ENCODE results near the gene USP49. TPM values are rescaled to one million over a fixed set of nuclear protein-coding genes. Genes with fewer than 3 reads are reported as not detected.
A peak's percentile ranks its signal among the peaks of the same experiment; 100 is the strongest.

Gene USP49
- total RNA-seq, 2 donors from 2014 or later: 8.2 to 15.3 TPM

DNA sequence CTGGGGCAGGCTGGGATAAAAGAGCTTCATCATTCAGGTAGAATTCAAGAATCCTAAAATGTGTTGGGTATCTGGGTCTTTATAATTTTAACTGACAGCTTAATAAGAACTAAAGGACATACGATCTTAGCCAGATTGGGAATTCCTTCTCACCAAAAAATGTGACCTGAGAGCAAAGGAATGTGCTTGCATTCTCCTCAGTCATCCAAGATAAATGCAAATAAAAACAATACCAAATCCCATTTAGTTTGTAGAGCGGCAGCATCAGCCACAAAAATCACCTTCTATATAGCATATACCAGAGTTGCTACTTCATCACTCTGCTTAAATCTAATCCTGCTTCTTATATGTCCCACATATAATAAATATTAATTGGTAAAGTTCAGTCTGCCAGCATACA is 16.9 kb downstream of the USP49 start:
- Mint-ChIP-seq H3K36me3 (no peaks in the 10 kb centered on the region), H3K27me3 (no peaks in the 10 kb centered on the region), H3K9me3 (no peaks in the 10 kb centered on the region), H3K27ac (no peak overlapping the region), H3K4me3 (no peak overlapping the region), H3K4me1 (ENCODE audit: low read depth in 2 of 2) (peaks cover 4% of the 10 kb centered on the region in 2 donors)
- no peak for DNase-seq (ENCODE audit: low spot score)
- no peak for ATAC-seq

DNA sequence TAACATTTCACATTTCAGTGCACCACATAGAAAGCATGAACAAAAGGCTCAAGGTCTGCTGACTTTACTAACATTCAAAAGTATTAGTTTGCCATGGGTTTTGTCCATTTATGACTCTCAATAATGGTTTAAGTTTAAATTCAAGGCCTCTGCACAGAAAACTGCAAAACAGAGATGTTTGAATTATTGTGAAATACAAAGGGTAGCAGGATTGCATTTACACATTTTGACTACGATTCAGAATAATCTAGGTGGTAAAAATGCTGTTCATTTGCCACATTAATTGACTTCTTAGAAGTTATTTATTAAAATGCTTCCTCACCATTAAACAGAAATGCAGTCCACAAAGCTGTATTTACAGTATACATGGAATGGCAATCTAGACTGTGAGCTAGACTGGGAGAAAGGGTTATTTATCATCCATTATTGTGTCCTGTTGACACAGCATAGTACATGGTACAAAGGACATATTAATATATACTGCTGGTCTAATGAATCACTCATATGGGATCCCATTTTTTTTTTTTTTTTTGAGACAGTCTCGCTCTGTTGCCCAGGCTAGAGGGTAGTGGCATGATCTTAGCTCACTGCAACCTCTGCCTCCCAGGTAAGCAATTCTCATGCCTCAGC is 18.0 kb downstream of the USP49 start:
- H3K9me3 Mint-ChIP-seq: no peaks in the 10 kb centered on the region
- ATAC-seq (no peak), DNase-seq (ENCODE audit: low spot score) (no peak)
- no peaks in the 10 kb centered on the region for H3K36me3 Mint-ChIP-seq
- H3K27me3 Mint-ChIP-seq: no peaks in the 10 kb centered on the region
- H3K4me1 Mint-ChIP-seq (ENCODE audit: low read depth in 2 of 2): peaks cover 4% of the 10 kb centered on the region in 2 donors
- H3K4me3 Mint-ChIP-seq: no peak overlapping the region
- H3K27ac Mint-ChIP-seq: no peak overlapping the region

DNA sequence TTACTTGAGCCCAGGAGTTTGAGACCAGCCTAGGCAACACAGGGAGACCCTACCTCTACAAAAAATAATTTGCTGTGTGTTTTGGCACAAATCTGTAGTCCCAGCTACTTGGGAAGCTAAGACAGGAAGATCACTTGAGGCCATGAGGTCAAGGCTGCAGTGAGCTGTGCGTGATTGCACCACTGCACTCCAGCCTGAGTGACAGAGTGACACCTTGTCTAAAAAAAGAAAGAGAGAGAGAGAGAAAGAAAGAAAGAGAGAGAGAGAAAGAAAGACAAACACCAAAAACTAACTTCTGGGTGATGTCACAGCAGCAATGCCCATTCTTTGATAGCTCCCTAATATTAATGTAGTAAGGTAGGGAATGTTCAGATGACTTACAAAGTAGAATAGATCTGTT is 20.4 kb downstream of the USP49 start:
- Mint-ChIP-seq H3K4me3 (no peak overlapping the region), H3K27ac (no peak overlapping the region), H3K36me3 (no peaks in the 10 kb centered on the region), H3K9me3 (no peaks in the 10 kb centered on the region), H3K4me1 (ENCODE audit: low read depth in 2 of 2) (peaks cover 4% of the 10 kb centered on the region in 2 donors), H3K27me3 (no peaks in the 10 kb centered on the region)
- DNase-seq (ENCODE audit: low spot score) (no peak), ATAC-seq (no peak)

DNA sequence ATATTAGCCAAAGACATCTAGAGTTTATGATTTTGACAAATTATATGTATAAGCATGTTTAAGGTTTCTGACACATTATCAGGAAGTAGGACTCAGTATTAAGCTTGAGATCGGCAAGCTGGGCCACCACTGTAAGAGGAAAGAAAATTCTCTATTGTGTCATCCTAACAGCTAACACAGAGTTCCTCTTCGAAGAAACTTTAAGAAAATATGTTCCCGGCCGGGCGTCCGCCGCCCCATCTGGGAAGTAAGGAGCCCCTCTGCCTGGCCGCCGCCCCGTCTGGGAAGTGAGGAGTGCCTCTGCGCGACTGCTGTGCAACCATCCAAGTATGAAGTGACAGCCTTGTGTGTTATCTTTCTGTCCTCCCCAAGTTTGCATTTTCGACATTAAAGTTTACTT is 23.0 kb downstream of the USP49 start:
- DNase-seq (ENCODE audit: low spot score) (no peak), ATAC-seq (no peak)
- H3K9me3 Mint-ChIP-seq: no peaks in the 10 kb centered on the region
- H3K4me1 Mint-ChIP-seq (ENCODE audit: low read depth in 2 of 2): peaks cover 4% of the 10 kb centered on the region in 2 donors
- H3K4me3 Mint-ChIP-seq: no peak overlapping the region
- no peak overlapping the region for H3K27ac Mint-ChIP-seq
- H3K27me3 Mint-ChIP-seq: no peaks in the 10 kb centered on the region
- no peaks in the 10 kb centered on the region for H3K36me3 Mint-ChIP-seq

DNA sequence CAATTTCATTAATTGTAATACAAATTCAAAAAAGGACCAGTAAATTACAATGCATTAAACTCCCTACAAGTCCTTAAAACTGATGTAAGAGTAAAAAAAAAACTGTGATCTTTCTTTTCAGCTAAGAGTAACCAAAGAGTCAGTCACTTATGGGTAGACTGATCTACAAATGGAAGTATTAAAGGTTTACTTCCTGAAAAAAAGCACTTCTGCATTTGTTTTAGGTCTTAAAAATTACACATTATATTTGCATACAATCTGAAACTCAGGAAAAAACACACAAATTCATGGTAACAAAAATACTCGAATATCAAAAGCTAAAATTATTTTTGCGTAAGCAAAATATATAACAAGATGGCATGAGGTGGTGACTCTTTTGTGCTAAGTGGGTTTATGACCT is 23.5 kb downstream of the USP49 start:
- no peaks in the 10 kb centered on the region for H3K27me3 Mint-ChIP-seq
- H3K9me3 Mint-ChIP-seq: no peaks in the 10 kb centered on the region
- no peak for DNase-seq (ENCODE audit: low spot score)
- no peak overlapping the region for H3K27ac Mint-ChIP-seq
- peaks cover 4% of the 10 kb centered on the region in 2 donors for H3K4me1 Mint-ChIP-seq (ENCODE audit: low read depth in 2 of 2)
- no peaks in the 10 kb centered on the region for H3K36me3 Mint-ChIP-seq
- no peak overlapping the region for H3K4me3 Mint-ChIP-seq
- no peak for ATAC-seq

DNA sequence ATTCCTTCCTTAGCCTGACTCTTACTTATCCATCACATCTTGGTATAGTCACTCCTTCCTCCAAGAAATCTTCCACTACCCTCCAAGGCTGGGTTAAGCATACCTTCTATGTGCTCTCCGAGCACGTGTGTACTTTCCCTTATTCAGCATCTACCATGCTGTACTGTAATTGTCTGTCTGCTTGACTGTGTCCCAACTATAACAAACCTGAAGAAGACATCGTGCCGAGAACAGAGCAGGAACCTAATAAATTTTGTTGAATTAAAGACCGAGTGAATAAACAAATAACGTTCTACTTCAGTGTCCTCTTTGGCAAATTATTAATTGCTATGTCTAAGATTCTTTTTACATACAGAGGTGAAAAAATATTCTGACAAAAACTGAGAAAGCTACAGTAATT is 35.8 kb downstream of the USP49 start:
- no peak for DNase-seq (ENCODE audit: low spot score)
- H3K9me3 Mint-ChIP-seq: no peaks in the 10 kb centered on the region
- H3K27me3 Mint-ChIP-seq: no peaks in the 10 kb centered on the region
- H3K27ac Mint-ChIP-seq: no peak overlapping the region
- no peaks in the 10 kb centered on the region for H3K36me3 Mint-ChIP-seq
- no peaks in the 10 kb centered on the region for H3K4me1 Mint-ChIP-seq (ENCODE audit: low read depth in 2 of 2)
- H3K4me3 Mint-ChIP-seq: no peak overlapping the region
- ATAC-seq: no peak

DNA sequence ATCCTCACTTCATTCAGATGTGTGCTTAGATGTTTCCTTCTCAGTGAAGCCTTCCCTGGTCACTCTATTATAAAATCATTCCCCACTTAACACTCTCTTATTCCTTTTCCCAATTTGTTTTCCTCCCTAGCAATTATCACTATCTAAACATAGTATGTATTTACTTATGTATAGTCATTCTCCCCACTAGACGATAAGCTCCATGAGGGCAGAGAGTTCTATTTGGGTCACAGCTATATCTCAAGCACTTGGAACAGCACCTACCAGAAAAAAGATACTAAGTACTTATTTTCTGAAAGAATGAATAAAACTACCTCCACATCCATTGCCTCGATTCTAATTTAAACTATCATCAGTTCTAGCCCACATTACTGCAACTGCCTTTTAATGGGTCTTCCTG is 36.5 kb downstream of the USP49 start:
- Mint-ChIP-seq H3K4me1 (ENCODE audit: low read depth in 2 of 2) (no peaks in the 10 kb centered on the region), H3K27me3 (no peaks in the 10 kb centered on the region), H3K4me3 (no peak overlapping the region), H3K9me3 (no peaks in the 10 kb centered on the region), H3K36me3 (no peaks in the 10 kb centered on the region), H3K27ac (no peak overlapping the region)
- DNase-seq (ENCODE audit: low spot score) (no peak), ATAC-seq (no peak)

DNA sequence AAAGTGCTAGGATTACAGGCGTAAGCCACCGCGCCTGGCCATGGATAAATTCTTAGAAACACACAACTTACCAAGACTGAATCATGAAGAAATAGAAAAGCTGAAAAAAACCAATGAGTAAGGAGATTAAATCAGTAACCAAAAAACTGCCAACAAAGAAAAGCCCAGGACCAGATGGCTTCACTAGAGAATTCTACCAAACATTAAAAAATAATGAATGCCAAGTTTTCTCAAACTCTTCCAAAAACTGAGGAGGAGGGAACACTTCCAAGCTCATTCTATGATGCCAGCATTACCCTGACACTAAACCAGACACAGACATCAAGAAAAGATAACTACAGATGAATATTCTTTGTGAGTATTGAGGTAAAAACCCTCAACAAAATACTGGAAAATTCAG is 44.3 kb downstream of the USP49 start:
- DNase-seq (ENCODE audit: low spot score): no peak
- H3K36me3 Mint-ChIP-seq: no peaks in the 10 kb centered on the region
- H3K4me3 Mint-ChIP-seq: no peak overlapping the region
- H3K9me3 Mint-ChIP-seq: no peaks in the 10 kb centered on the region
- ATAC-seq: no peak
- H3K4me1 Mint-ChIP-seq (ENCODE audit: low read depth in 2 of 2): peaks cover 9% of the 10 kb centered on the region in 2 donors
- H3K27me3 Mint-ChIP-seq: no peaks in the 10 kb centered on the region
- no peak overlapping the region for H3K27ac Mint-ChIP-seq

DNA sequence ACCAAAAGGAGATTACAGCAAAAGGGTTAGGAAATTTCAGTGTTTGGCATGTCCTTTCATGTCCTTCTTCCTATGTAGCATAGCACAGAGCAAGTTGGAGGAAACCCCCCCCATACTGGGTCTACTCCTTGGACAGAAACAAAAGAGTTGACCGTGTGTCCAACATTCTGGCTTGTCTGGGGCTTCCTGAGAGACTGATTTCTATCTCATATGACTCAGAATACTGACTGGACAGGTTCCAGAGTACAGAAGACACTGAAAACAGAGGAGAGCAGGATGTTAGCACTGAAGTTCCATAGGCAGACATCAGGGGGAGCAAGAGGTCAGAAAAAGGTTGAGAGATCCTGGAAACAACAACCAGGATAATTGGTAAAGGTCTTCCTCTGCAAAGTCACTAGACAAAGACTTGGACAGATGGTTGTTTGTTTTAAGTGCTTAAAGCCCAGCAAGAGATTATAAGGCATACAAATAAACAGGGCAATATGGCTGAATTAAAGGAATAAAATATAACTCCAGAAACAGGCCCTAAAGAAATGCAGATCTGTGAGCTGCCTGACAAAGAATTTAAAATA is 48.4 kb downstream of the USP49 start:
- peak in 1 of 2 donors; percentile 83 for ATAC-seq
- H3K4me1 Mint-ChIP-seq (ENCODE audit: low read depth in 2 of 2): peaks cover 9% of the 10 kb centered on the region in 2 donors
- no peak overlapping the region for H3K4me3 Mint-ChIP-seq
- H3K36me3 Mint-ChIP-seq: no peaks in the 10 kb centered on the region
- H3K27me3 Mint-ChIP-seq: no peaks in the 10 kb centered on the region
- DNase-seq (ENCODE audit: low spot score): no peak
- H3K27ac Mint-ChIP-seq: peak overlapping the region in 1 of 2 donors; percentile 34
- no peaks in the 10 kb centered on the region for H3K9me3 Mint-ChIP-seq

DNA sequence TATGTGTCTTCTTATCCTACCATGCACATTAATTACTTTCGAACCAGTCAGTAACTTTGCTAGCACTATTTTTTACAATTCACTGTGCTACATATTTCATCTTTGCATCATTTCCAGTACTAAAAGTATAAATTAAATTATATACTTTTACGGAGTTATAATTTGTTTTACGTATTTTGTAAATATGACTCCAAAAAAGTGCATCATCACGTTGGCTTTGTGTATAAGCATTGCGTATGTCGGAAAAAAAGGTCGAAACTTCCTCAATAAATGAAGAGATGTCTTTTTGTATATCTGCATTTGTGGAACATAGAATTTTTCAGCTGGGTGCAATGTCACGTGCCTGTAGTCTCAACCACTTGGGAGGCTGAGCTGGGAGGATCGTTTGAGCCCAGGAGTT is 52.0 kb downstream of the USP49 start:
- ATAC-seq (no peak), DNase-seq (ENCODE audit: low spot score) (no peak)
- peaks cover 9% of the 10 kb centered on the region in 2 donors for H3K4me1 Mint-ChIP-seq (ENCODE audit: low read depth in 2 of 2)
- no peaks in the 10 kb centered on the region for H3K27me3 Mint-ChIP-seq
- H3K27ac Mint-ChIP-seq: no peak overlapping the region
- H3K4me3 Mint-ChIP-seq: no peak overlapping the region
- no peaks in the 10 kb centered on the region for H3K36me3 Mint-ChIP-seq
- H3K9me3 Mint-ChIP-seq: no peaks in the 10 kb centered on the region

DNA sequence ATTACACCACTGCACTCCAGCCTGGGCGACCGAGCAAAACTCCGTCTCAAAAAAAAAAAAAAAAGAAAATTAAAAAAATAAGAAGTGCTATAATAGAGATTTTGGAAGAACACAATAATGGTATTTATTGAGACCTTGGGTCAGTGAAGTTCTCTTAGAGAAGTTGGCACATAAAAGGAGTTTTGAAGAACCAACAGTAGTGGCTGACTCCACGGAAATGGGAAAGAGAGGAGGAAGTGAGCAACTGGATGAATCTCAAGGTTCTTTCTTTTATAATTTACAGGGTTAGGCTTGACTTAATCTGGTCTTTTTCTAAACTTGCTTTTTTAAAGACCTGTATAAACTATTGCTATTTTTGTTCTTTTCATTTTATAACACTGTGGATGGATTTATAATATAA is 54.8 kb downstream of the USP49 start:
- ATAC-seq (no peak), DNase-seq (ENCODE audit: low spot score) (no peak)
- Mint-ChIP-seq H3K27me3 (no peaks in the 10 kb centered on the region), H3K4me3 (no peak overlapping the region), H3K36me3 (no peaks in the 10 kb centered on the region), H3K4me1 (ENCODE audit: low read depth in 2 of 2) (peaks cover 4 to 6% of the 10 kb centered on the region in 2 donors), H3K27ac (no peak overlapping the region), H3K9me3 (no peaks in the 10 kb centered on the region)

DNA sequence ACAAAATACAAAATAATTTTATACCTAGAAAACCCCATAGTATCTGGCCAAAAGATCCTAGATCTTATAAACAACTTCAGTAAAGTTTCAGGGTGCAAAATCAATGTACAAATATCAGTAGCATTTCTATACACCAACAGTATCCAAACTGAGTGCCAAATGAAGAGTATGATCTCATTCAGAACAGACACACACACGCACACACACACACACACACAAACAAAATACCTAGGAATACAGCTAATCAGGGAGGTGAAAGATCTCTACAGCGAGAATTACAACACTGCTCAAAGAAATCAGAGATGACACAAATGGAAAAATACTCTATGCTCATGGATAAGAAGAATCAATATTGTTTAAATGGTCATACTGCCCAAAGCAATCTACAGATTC is 58.5 kb downstream of the USP49 start:
- H3K27ac Mint-ChIP-seq: no peak overlapping the region
- no peak for ATAC-seq
- no peak overlapping the region for H3K4me3 Mint-ChIP-seq
- no peaks in the 10 kb centered on the region for H3K36me3 Mint-ChIP-seq
- no peak for DNase-seq (ENCODE audit: low spot score)
- peaks cover 6 to 7% of the 10 kb centered on the region in 2 donors for H3K4me1 Mint-ChIP-seq (ENCODE audit: low read depth in 2 of 2)
- no peaks in the 10 kb centered on the region for H3K27me3 Mint-ChIP-seq
- H3K9me3 Mint-ChIP-seq: no peaks in the 10 kb centered on the region

DNA sequence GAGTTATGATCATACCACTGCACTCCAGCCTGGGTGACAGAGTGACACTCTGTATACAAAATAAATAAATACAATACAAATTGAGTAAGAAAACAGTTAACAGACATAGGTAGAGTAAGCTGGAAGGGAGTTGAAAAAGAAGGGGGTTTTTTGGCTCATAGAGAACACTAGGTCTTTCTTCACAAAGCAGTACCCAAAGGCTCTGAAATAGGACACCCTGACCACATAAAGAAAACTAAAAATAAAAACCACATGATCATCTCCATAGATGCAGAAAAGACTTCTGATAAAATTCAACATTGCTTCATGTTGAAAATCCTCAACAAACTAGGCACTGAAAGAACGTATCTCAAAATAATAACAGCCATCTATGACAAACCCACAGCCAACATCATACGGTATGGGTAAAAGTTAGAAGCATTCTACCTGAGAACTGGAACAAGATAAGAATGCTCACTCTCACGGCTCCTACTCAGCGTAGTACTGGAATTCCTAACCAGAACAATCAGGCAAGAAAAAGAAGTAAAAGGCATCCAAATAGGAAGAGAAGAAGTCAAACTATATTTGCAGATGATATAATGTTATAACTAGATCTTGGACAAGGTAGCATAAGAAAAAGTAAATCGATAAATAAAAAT is 59.0 kb downstream of the USP49 start:
- Mint-ChIP-seq H3K4me3 (no peak overlapping the region), H3K4me1 (ENCODE audit: low read depth in 2 of 2) (peaks cover 6 to 8% of the 10 kb centered on the region in 2 donors), H3K27me3 (no peaks in the 10 kb centered on the region), H3K36me3 (no peaks in the 10 kb centered on the region), H3K27ac (no peak overlapping the region), H3K9me3 (no peaks in the 10 kb centered on the region)
- no peak for DNase-seq (ENCODE audit: low spot score)
- no peak for ATAC-seq

DNA sequence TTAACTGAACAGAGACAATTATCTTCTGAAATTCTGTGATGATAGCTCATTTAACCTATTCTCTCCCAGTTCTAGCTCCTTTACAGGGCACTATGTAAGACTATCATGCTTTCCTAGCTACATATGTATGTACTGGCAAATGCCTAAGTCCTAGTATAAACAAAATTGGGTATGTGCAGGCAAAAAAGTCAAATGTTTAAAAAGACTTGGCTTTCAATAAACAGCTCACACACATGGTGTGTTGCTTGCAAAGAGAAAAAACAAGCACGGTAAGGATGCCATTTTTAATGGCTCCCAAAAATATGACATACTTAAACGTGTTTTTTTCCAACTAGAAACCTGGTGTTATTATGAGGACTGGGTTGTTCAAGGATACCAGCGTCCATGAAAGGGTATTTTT is 62.9 kb downstream of the USP49 start:
- DNase-seq (ENCODE audit: low spot score) (no peak), ATAC-seq (no peak)
- Mint-ChIP-seq H3K4me1 (ENCODE audit: low read depth in 2 of 2) (peaks cover 6 to 8% of the 10 kb centered on the region in 2 donors), H3K4me3 (no peak overlapping the region), H3K27me3 (no peaks in the 10 kb centered on the region), H3K9me3 (no peaks in the 10 kb centered on the region), H3K36me3 (no peaks in the 10 kb centered on the region), H3K27ac (no peak overlapping the region)
